SK-N-SH treated with all-trans-retinoic acid at 6 μM for 48 hours (cell line): ENCODE measurements around the gene CMC1.
A peak's percentile ranks its signal among the peaks of the same experiment; 100 is the strongest.

Source experiments
- ATAC-seq: fragments of 200-7000 bp; cut with Tn5 transposase; 3 replicates; pipeline ENCODE4 v1.9.1; 2020; ENCODE audit warnings: mild to moderate bottlenecking, moderate library complexity
- ARNTL ChIP-seq: fragments of 450-650 bp; formaldehyde crosslinking; IDR thresholded peaks from 2 replicates; pipeline ENCODE4 v1.5.0; 2020; ENCODE audit warnings: low read depth, mild to moderate bottlenecking, moderate library complexity, borderline replicate concordance
- BACH2 ChIP-seq: fragments of 250-450 bp; sonication (Bioruptor Pico); IDR thresholded peaks from 2 replicates; pipeline ENCODE4 v1.9.0; 2021; ENCODE audit warnings: mild to moderate bottlenecking, borderline replicate concordance
- CSDC2 ChIP-seq: fragments of 250-450 bp; sonication (Bioruptor Pico); IDR thresholded peaks from 2 replicates; pipeline ENCODE4 v1.5.0; 2020; ENCODE audit warnings: mild to moderate bottlenecking, moderate library complexity
- ESRRG ChIP-seq: fragments of 250-450 bp; sonication (Bioruptor Pico); IDR thresholded peaks from 2 replicates; pipeline ENCODE4 v1.6.1; 2021; ENCODE audit warnings: mild to moderate bottlenecking
- PPARA ChIP-seq: fragments of 250-450 bp; sonication (Bioruptor Pico); IDR thresholded peaks from 2 replicates; pipeline ENCODE4 v1.5.0; 2020; ENCODE audit warnings: mild to moderate bottlenecking, borderline replicate concordance
- RARB ChIP-seq: fragments of 250-450 bp; sonication (Bioruptor Pico); IDR thresholded peaks from 2 replicates; pipeline ENCODE4 v1.8.0; 2021; ENCODE audit warnings: mild to moderate bottlenecking, moderate library complexity
- SNAI2 ChIP-seq: fragments of 250-450 bp; sonication (Bioruptor Pico); IDR thresholded peaks from 2 replicates; pipeline ENCODE4 v1.5.0; 2020; ENCODE audit warnings: mild to moderate bottlenecking, moderate library complexity
- TCF4 ChIP-seq: fragments of 250-450 bp; sonication (Bioruptor Pico); IDR thresholded peaks from 2 replicates; pipeline ENCODE4 v1.8.0; 2021; ENCODE audit warnings: mild to moderate bottlenecking, moderate library complexity, borderline replicate concordance
- TOX ChIP-seq: fragments of 250-450 bp; sonication (Bioruptor Pico); IDR thresholded peaks from 2 replicates; pipeline ENCODE4 v1.8.0; 2021; ENCODE audit warnings: mild to moderate bottlenecking, moderate library complexity, borderline replicate concordance
- ZC3H10 ChIP-seq: fragments of 250-450 bp; sonication (Bioruptor Pico); IDR thresholded peaks from 2 replicates; pipeline ENCODE4 v1.5.1; 2021; ENCODE audit warnings: mild to moderate bottlenecking, moderate library complexity
- ZFP3 ChIP-seq: fragments of 250-450 bp; sonication (Bioruptor Pico); IDR thresholded peaks from 2 replicates; pipeline ENCODE4 v1.5.0; 2020; ENCODE audit warnings: mild to moderate bottlenecking, moderate library complexity
- ZFP30 ChIP-seq: fragments of 450-650 bp; formaldehyde crosslinking; IDR thresholded peaks from 2 replicates; pipeline ENCODE4 v1.5.0; 2022; ENCODE audit warnings: mild to moderate bottlenecking, moderate library complexity
- ZNF565 ChIP-seq: fragments of 450-650 bp; formaldehyde crosslinking; conservative IDR thresholded peaks from 2 replicates; pipeline ENCODE4 v1.5.0; 2020; ENCODE audit warnings: low read depth, mild to moderate bottlenecking, moderate library complexity
- ZNF70 ChIP-seq: fragments of 450-650 bp; formaldehyde crosslinking; IDR thresholded peaks from 2 replicates; pipeline ENCODE4 v1.5.0; 2020; ENCODE audit warnings: mild to moderate bottlenecking, moderate library complexity
- ZNF8 ChIP-seq: fragments of 450-650 bp; formaldehyde crosslinking; IDR thresholded peaks from 2 replicates; pipeline ENCODE4 v1.5.0; 2020; ENCODE audit warnings: mild to moderate bottlenecking, moderate library complexity
- TF ChIP-seq, protein P1 (sequence below): fragments of 250-450 bp; sonication (Bioruptor Pico); IDR thresholded peaks from 2 replicates; pipeline ENCODE4 v1.5.1; 2021; ENCODE audit warnings: mild to moderate bottlenecking, moderate library complexity
- TF ChIP-seq, protein P2 (sequence below): fragments of 250-450 bp; sonication (Bioruptor Pico); IDR thresholded peaks from 2 replicates; pipeline ENCODE4 v1.5.0; 2020; ENCODE audit warnings: mild to moderate bottlenecking, moderate library complexity
- TF ChIP-seq, protein P3 (sequence below): fragments of 250-450 bp; sonication (Bioruptor Pico); IDR thresholded peaks from 2 replicates; pipeline ENCODE4 v1.5.1; 2020; ENCODE audit warnings: low read depth, mild to moderate bottlenecking, moderate library complexity
- TF ChIP-seq, protein P4 (sequence below): fragments of 250-450 bp; sonication (Bioruptor Pico); IDR thresholded peaks from 2 replicates; pipeline ENCODE4 v1.8.0; 2020; ENCODE audit warnings: mild to moderate bottlenecking, moderate library complexity, borderline replicate concordance
- TF ChIP-seq, protein P5 (sequence below): fragments of 250-450 bp; sonication (Bioruptor Pico); IDR thresholded peaks from 2 replicates; pipeline ENCODE4 v1.8.0; 2021; ENCODE audit warnings: low read depth, mild to moderate bottlenecking, moderate library complexity, borderline replicate concordance

CMC1 gene

GRCh38 chr3:28343144-28343543 lies 101.7 kb downstream of the CMC1 start:
- peak; percentile 12; the same call in 1 of the 3 replicates for ATAC-seq
- TF ChIP-seq ESRRG (CRISPR knock-in tag) (no peak), PPARA (no peak), SNAI2 (CRISPR knock-in tag) (no peak), ZNF565 (CRISPR knock-in tag) (no peak), RARB (no peak), ZFP3 (CRISPR knock-in tag) (no peak), TOX (no peak), ZC3H10 (CRISPR knock-in tag) (no peak), ZNF8 (CRISPR knock-in tag) (no peak), ZFP30 (CRISPR knock-in tag) (no peak), ARNTL (CRISPR knock-in tag) (no peak), TCF4 (CRISPR knock-in tag) (no peak), CSDC2 (CRISPR knock-in tag) (no peak)
- TF ChIP-seq, protein P1, sequence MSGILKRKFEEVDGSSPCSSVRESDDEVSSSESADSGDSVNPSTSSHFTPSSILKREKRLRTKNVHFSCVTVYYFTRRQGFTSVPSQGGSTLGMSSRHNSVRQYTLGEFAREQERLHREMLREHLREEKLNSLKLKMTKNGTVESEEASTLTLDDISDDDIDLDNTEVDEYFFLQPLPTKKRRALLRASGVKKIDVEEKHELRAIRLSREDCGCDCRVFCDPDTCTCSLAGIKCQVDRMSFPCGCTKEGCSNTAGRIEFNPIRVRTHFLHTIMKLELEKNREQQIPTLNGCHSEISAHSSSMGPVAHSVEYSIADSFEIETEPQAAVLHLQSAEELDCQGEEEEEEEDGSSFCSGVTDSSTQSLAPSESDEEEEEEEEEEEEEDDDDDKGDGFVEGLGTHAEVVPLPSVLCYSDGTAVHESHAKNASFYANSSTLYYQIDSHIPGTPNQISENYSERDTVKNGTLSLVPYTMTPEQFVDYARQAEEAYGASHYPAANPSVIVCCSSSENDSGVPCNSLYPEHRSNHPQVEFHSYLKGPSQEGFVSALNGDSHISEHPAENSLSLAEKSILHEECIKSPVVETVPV (CRISPR knock-in tag) = no peak
- TF ChIP-seq, protein P2, sequence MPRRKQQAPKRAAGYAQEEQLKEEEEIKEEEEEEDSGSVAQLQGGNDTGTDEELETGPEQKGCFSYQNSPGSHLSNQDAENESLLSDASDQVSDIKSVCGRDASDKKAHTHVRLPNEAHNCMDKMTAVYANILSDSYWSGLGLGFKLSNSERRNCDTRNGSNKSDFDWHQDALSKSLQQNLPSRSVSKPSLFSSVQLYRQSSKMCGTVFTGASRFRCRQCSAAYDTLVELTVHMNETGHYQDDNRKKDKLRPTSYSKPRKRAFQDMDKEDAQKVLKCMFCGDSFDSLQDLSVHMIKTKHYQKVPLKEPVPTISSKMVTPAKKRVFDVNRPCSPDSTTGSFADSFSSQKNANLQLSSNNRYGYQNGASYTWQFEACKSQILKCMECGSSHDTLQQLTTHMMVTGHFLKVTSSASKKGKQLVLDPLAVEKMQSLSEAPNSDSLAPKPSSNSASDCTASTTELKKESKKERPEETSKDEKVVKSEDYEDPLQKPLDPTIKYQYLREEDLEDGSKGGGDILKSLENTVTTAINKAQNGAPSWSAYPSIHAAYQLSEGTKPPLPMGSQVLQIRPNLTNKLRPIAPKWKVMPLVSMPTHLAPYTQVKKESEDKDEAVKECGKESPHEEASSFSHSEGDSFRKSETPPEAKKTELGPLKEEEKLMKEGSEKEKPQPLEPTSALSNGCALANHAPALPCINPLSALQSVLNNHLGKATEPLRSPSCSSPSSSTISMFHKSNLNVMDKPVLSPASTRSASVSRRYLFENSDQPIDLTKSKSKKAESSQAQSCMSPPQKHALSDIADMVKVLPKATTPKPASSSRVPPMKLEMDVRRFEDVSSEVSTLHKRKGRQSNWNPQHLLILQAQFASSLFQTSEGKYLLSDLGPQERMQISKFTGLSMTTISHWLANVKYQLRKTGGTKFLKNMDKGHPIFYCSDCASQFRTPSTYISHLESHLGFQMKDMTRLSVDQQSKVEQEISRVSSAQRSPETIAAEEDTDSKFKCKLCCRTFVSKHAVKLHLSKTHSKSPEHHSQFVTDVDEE (CRISPR knock-in tag) = no peak
- TF ChIP-seq, protein P3, sequence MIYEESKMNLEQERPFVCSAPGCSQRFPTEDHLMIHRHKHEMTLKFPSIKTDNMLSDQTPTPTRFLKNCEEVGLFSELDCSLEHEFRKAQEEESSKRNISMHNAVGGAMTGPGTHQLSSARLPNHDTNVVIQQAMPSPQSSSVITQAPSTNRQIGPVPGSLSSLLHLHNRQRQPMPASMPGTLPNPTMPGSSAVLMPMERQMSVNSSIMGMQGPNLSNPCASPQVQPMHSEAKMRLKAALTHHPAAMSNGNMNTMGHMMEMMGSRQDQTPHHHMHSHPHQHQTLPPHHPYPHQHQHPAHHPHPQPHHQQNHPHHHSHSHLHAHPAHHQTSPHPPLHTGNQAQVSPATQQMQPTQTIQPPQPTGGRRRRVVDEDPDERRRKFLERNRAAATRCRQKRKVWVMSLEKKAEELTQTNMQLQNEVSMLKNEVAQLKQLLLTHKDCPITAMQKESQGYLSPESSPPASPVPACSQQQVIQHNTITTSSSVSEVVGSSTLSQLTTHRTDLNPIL (CRISPR knock-in tag) = no peak
- TF ChIP-seq, protein P4, sequence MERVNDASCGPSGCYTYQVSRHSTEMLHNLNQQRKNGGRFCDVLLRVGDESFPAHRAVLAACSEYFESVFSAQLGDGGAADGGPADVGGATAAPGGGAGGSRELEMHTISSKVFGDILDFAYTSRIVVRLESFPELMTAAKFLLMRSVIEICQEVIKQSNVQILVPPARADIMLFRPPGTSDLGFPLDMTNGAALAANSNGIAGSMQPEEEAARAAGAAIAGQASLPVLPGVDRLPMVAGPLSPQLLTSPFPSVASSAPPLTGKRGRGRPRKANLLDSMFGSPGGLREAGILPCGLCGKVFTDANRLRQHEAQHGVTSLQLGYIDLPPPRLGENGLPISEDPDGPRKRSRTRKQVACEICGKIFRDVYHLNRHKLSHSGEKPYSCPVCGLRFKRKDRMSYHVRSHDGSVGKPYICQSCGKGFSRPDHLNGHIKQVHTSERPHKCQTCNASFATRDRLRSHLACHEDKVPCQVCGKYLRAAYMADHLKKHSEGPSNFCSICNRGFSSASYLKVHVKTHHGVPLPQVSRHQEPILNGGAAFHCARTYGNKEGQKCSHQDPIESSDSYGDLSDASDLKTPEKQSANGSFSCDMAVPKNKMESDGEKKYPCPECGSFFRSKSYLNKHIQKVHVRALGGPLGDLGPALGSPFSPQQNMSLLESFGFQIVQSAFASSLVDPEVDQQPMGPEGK (CRISPR knock-in tag) = no peak
- TF ChIP-seq, protein P5, sequence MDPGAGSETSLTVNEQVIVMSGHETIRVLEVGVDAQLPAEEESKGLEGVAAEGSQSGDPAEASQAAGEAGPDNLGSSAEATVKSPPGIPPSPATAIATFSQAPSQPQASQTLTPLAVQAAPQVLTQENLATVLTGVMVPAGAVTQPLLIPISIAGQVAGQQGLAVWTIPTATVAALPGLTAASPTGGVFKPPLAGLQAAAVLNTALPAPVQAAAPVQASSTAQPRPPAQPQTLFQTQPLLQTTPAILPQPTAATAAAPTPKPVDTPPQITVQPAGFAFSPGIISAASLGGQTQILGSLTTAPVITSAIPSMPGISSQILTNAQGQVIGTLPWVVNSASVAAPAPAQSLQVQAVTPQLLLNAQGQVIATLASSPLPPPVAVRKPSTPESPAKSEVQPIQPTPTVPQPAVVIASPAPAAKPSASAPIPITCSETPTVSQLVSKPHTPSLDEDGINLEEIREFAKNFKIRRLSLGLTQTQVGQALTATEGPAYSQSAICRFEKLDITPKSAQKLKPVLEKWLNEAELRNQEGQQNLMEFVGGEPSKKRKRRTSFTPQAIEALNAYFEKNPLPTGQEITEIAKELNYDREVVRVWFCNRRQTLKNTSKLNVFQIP (CRISPR knock-in tag) = no peak

GRCh38 chr3:28345690-28346089 lies 104.3 kb downstream of the CMC1 start:
- no peak for TF ChIP-seq ZNF70 (CRISPR knock-in tag)
- TF ChIP-seq RARB = no peak
- TF ChIP-seq, protein P2 (CRISPR knock-in tag) = no peak
- no peak for TF ChIP-seq CSDC2 (CRISPR knock-in tag)
- TF ChIP-seq, protein P5 (CRISPR knock-in tag) = no peak
- no peak for TF ChIP-seq ZFP3 (CRISPR knock-in tag)
- TF ChIP-seq SNAI2 (CRISPR knock-in tag) = no peak
- TF ChIP-seq TOX = no peak
- no peak for TF ChIP-seq PPARA
- TF ChIP-seq, protein P3 (CRISPR knock-in tag) = no peak
- TF ChIP-seq, protein P4 (CRISPR knock-in tag) = no peak
- TF ChIP-seq ESRRG (CRISPR knock-in tag) = no peak
- no peak for TF ChIP-seq ZFP30 (CRISPR knock-in tag)
- no peak for TF ChIP-seq BACH2 (CRISPR knock-in tag)
- no peak for ATAC-seq
